Measurements from ENCODE around the gene DPP4. TPM values are rescaled to one million over a fixed set of nuclear protein-coding genes. Genes with fewer than 3 reads are reported as not detected.
A peak's percentile ranks its signal among the peaks of the same experiment; 100 is the strongest.

The DPP4 gene
- polyA plus RNA-seq (2013, experiment 1 of 2), result 3.3 TPM
- polyA plus RNA-seq (2013, experiment 2 of 2), result 2.9 TPM

- peak within 1 kb of the TSS; percentile 40 for H3K9ac ChIP-seq (ENCODE audit: low read depth, low read length)
- H3K36me3 ChIP-seq (ENCODE audit: insufficient read depth, low read length), result no peaks in the 10 kb centered on the region
- H3K4me1 ChIP-seq (ENCODE audit: insufficient read depth, low read length), result peaks cover 18% of the 10 kb centered on the region
- H3K4me3 ChIP-seq (ENCODE audit: low read length), result peak within 1 kb of the TSS; percentile 65
- peak within 1 kb of the TSS; percentile 13; the same call in 1 of the 2 replicates for H3K27ac ChIP-seq (ENCODE audit: low read depth, low read length)
- peaks cover 7% of the 10 kb centered on the region for H3K9me3 ChIP-seq (ENCODE audit: insufficient read depth, low read depth, low read length)
- H3K27me3 ChIP-seq (ENCODE audit: insufficient read depth, low read length), result peaks cover 40% of the 10 kb centered on the region
- under 1% methylated on average over 71 of the region's 71 CpGs for WGBS
Observed at GRCh38 chr2:162073888-162074631, at the start of gene DPP4. Gene DPP4, minus strand, starts transcription at chr2:162074215. Its CDS starts 234 bp downstream, at chr2:162073981.

GRCh38 chr2:162118166-162119031 is 44.4 kb upstream of the DPP4 start:
- H3K9ac ChIP-seq (ENCODE audit: low read depth, low read length), result no peak overlapping the region

GRCh38 chr2:162116352-162116751 is 42.3 kb upstream of the DPP4 start:
- Histone ChIP-seq H3K9me3 (ENCODE audit: insufficient read depth, low read depth, low read length) (no peaks in the 10 kb centered on the region), H3K9ac (ENCODE audit: low read depth, low read length) (no peak overlapping the region), H3K36me3 (ENCODE audit: insufficient read depth, low read length) (no peaks in the 10 kb centered on the region), H3K4me3 (ENCODE audit: low read length) (no peak overlapping the region), H3K27ac (ENCODE audit: low read depth, low read length) (no peak overlapping the region), H3K4me1 (ENCODE audit: insufficient read depth, low read length) (peaks cover 11% of the 10 kb centered on the region), H3K27me3 (ENCODE audit: insufficient read depth, low read length) (no peaks in the 10 kb centered on the region)

More at GRCh38 chr2:162118166-162119031, 44.4 kb upstream of the DPP4 start:
- no peaks in the 10 kb centered on the region for H3K9me3 ChIP-seq (ENCODE audit: insufficient read depth, low read depth, low read length)
- WGBS, result 91% methylated on average over 7 of the region's 7 CpGs
- H3K4me3 ChIP-seq (ENCODE audit: low read length), result no peak overlapping the region
- H3K27me3 ChIP-seq (ENCODE audit: insufficient read depth, low read length), result no peaks in the 10 kb centered on the region
- no peaks in the 10 kb centered on the region for H3K36me3 ChIP-seq (ENCODE audit: insufficient read depth, low read length)
- no peak overlapping the region for H3K27ac ChIP-seq (ENCODE audit: low read depth, low read length)
- peaks cover 5% of the 10 kb centered on the region for H3K4me1 ChIP-seq (ENCODE audit: insufficient read depth, low read length)

DNA sequence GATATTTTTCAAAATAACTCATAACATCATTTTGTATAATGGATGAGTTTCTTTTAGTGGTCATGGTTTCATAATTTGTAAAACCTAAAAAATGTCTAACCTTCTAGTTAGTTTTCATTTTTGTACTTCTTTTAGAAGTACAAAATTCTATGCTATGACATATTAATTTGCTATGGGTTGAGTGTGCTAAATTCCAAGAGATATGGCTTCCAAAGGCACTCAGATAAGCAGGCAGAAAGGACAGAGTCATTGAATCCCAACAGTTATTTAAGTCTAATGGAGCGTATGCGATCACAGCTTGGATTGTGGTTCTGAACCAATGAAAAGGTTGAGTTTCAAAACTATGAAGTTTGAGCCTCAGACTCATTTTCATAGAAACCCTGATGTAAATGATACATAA is 41.1 kb upstream of the DPP4 start:
- Histone ChIP-seq H3K27ac (ENCODE audit: low read depth, low read length) (no peak overlapping the region), H3K9me3 (ENCODE audit: insufficient read depth, low read depth, low read length) (no peaks in the 10 kb centered on the region), H3K4me1 (ENCODE audit: insufficient read depth, low read length) (peaks cover 11% of the 10 kb centered on the region), H3K36me3 (ENCODE audit: insufficient read depth, low read length) (no peaks in the 10 kb centered on the region), H3K4me3 (ENCODE audit: low read length) (no peak overlapping the region), H3K27me3 (ENCODE audit: insufficient read depth, low read length) (no peaks in the 10 kb centered on the region), H3K9ac (ENCODE audit: low read depth, low read length) (no peak overlapping the region)
- WGBS, result 91% methylated on average over 2 of the region's 2 CpGs

DNA sequence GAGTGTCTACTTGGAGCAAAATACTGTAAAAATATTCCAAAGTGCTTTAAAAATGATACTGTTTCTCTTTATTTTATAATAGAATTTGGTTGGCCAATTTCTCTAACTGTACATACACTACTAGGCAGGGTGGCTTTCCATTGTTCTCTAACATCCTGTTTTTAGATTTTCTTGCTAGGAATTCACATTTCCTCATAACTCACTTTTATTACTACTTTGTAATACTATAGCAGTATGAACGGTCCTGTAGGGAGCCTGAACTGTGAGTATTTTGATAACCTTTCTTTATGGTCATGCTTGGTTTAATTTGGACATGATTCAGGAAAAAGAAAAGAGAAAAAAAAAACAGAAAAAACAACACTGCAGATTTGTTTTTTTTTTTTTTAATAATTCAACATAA is 40.3 kb upstream of the DPP4 start:
- no peaks in the 10 kb centered on the region for H3K27me3 ChIP-seq (ENCODE audit: insufficient read depth, low read length)
- no peak overlapping the region for H3K9ac ChIP-seq (ENCODE audit: low read depth, low read length)
- H3K4me3 ChIP-seq (ENCODE audit: low read length), result no peak overlapping the region
- WGBS, result 100% methylated on average over 1 of the region's 1 CpG
- H3K36me3 ChIP-seq (ENCODE audit: insufficient read depth, low read length), result no peaks in the 10 kb centered on the region
- H3K4me1 ChIP-seq (ENCODE audit: insufficient read depth, low read length), result peaks cover 11% of the 10 kb centered on the region
- H3K27ac ChIP-seq (ENCODE audit: low read depth, low read length), result no peak overlapping the region
- H3K9me3 ChIP-seq (ENCODE audit: insufficient read depth, low read depth, low read length), result no peaks in the 10 kb centered on the region

DNA sequence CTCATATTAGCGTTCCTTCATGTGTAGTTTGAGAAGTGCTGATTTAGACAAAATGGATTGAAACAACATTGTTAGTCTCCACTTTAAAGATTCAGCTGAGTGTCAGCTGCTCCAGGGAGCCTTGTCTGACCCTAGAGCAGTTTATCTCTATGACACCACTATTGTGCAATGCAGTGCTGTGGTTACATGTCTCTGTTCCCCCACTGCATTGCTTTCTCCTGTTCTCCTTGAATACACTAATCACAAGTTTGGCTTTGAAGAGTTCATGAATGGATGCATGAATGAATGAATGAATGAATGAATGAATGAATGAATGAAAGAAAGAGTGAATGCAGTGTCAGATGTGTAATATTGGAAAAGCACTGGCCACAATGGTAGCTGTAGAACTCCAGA is 39.8 kb upstream of the DPP4 start:
- H3K9ac ChIP-seq (ENCODE audit: low read depth, low read length), result no peak overlapping the region
- H3K4me1 ChIP-seq (ENCODE audit: insufficient read depth, low read length), result peaks cover 11% of the 10 kb centered on the region
- WGBS, result 100% methylated on average over 1 of the region's 1 CpG
- H3K27me3 ChIP-seq (ENCODE audit: insufficient read depth, low read length), result no peaks in the 10 kb centered on the region
- H3K9me3 ChIP-seq (ENCODE audit: insufficient read depth, low read depth, low read length), result no peaks in the 10 kb centered on the region
- no peak overlapping the region for H3K4me3 ChIP-seq (ENCODE audit: low read length)
- H3K27ac ChIP-seq (ENCODE audit: low read depth, low read length), result no peak overlapping the region
- no peaks in the 10 kb centered on the region for H3K36me3 ChIP-seq (ENCODE audit: insufficient read depth, low read length)

DNA sequence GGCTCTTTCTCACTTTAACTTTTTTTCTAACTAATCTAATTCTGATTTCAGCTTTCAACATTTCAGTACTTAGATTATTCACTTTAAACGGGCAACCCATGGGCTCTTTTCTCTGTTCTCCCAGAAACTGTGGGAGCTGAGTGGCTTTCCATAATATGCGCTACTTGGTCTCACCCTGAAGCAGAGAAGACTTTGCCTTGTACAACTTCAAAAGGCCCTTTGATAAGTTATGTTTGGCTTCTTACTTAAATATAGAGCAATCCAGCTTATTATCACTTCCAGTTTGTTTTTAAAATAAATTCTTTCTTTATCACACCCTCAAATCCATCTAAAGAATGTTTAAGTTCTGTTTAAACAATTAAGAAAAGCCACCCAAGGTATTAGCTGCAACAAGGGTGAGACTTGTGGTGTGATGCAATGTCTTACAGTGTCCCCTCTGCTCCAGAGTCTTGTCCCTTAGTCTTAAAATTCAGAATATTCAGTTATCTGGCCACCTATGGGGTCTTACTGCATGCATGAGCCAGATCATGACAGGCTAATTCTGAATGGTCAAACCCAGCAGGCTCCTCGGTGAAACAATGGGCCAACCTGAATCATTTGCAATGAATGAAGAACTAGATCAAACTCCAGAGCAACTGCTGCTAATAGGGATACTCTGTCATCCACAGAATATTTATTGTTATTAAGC is 39.2 kb upstream of the DPP4 start:
- 62% methylated on average over 3 of the region's 3 CpGs for WGBS
- no peak overlapping the region for H3K9ac ChIP-seq (ENCODE audit: low read depth, low read length)
- H3K36me3 ChIP-seq (ENCODE audit: insufficient read depth, low read length), result no peaks in the 10 kb centered on the region
- no peak overlapping the region for H3K4me3 ChIP-seq (ENCODE audit: low read length)
- H3K27me3 ChIP-seq (ENCODE audit: insufficient read depth, low read length), result no peaks in the 10 kb centered on the region
- no peak overlapping the region for H3K27ac ChIP-seq (ENCODE audit: low read depth, low read length)
- H3K9me3 ChIP-seq (ENCODE audit: insufficient read depth, low read depth, low read length), result no peaks in the 10 kb centered on the region
- H3K4me1 ChIP-seq (ENCODE audit: insufficient read depth, low read length), result peaks cover 11% of the 10 kb centered on the region

DNA sequence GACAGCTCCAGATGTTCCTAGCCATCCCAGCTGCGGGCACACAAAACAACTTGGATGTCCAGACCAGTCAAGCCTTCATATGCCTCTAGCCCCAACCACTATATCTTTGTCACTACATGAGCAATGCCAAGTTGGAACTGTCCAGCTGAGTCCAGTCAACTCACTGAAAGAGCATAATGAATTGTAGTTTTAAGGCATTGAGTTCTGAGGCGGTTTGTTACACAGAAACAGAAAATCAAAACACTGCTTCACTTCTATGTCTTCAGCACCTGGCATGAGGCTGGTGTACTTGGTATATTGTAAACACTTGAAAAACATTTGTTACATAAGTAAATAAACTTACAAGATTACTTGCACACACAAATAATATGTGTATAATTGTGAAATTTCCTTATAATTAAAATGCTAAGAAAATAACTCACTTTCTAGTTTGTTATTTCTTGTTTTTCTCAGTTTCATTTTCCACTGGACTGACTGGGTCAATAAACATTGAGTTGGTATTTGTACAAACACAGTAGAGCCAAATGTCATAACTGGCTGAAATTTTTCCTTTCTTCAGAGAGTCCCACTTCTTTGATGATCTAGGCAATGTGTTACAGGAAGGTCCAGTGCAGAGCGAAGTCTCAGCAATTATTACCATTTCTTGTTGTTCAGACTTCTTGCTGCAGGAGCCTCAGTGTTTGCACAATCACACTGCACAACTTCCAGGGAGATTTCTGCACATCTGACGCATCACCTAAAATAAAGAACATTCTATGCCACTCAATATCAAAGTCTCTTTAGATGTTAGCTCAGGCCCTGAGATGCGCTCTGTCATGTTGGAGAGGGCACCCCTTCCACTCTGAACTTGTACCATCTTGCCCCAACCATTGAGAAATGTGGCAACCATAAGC is 38.2 kb upstream of the DPP4 start:
- 96% methylated on average over 5 of the region's 5 CpGs for WGBS
- no peaks in the 10 kb centered on the region for H3K9me3 ChIP-seq (ENCODE audit: insufficient read depth, low read depth, low read length)
- peaks cover 11% of the 10 kb centered on the region for H3K4me1 ChIP-seq (ENCODE audit: insufficient read depth, low read length)
- no peak overlapping the region for H3K9ac ChIP-seq (ENCODE audit: low read depth, low read length)
- H3K36me3 ChIP-seq (ENCODE audit: insufficient read depth, low read length), result no peaks in the 10 kb centered on the region
- no peak overlapping the region for H3K4me3 ChIP-seq (ENCODE audit: low read length)
- no peak overlapping the region for H3K27ac ChIP-seq (ENCODE audit: low read depth, low read length)
- no peaks in the 10 kb centered on the region for H3K27me3 ChIP-seq (ENCODE audit: insufficient read depth, low read length)

DNA sequence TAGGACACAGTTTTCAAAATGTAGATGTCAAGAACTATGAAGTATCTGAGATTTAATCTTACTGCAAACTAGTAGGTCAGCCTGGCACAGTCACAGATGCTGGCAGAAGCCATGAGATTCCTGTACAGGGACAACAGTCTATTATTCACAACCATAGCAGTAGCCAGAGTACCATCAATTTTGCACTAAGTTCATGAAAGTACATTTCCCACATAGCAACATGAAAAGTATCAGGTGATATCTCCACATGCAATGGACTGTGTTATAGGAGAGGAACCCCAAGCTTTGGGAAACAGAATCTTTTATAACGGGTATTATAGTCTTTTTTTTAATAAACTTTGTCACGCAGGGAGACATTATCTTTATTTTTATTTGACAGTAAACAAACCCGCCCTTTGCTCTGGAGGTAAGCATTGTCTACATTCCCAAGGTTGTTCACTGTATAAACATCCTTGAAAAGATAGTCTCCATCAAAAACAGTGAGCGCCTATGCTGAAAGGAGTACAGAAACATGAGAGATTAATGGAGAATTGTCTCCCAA is 33.4 kb upstream of the DPP4 start:
- H3K4me1 ChIP-seq (ENCODE audit: insufficient read depth, low read length), result no peaks in the 10 kb centered on the region
- H3K9ac ChIP-seq (ENCODE audit: low read depth, low read length), result no peak overlapping the region
- H3K36me3 ChIP-seq (ENCODE audit: insufficient read depth, low read length), result no peaks in the 10 kb centered on the region
- no peak overlapping the region for H3K4me3 ChIP-seq (ENCODE audit: low read length)
- H3K27me3 ChIP-seq (ENCODE audit: insufficient read depth, low read length), result no peaks in the 10 kb centered on the region
- no peak overlapping the region for H3K27ac ChIP-seq (ENCODE audit: low read depth, low read length)
- 91% methylated on average over 4 of the region's 4 CpGs for WGBS
- no peaks in the 10 kb centered on the region for H3K9me3 ChIP-seq (ENCODE audit: insufficient read depth, low read depth, low read length)

GRCh38 chr2:162106746-162107145 is 32.7 kb upstream of the DPP4 start:
- H3K9ac ChIP-seq (ENCODE audit: low read depth, low read length), result no peak overlapping the region
- no peak overlapping the region for H3K27ac ChIP-seq (ENCODE audit: low read depth, low read length)
- no peaks in the 10 kb centered on the region for H3K36me3 ChIP-seq (ENCODE audit: insufficient read depth, low read length)
- no peaks in the 10 kb centered on the region for H3K4me1 ChIP-seq (ENCODE audit: insufficient read depth, low read length)
- H3K4me3 ChIP-seq (ENCODE audit: low read length), result no peak overlapping the region
- no peaks in the 10 kb centered on the region for H3K9me3 ChIP-seq (ENCODE audit: insufficient read depth, low read depth, low read length)
- H3K27me3 ChIP-seq (ENCODE audit: insufficient read depth, low read length), result no peaks in the 10 kb centered on the region
- WGBS, result no CpG with 5 or more reads among the region's 1 CpG

All from HUES64 (cell line).